ENCODE measurements around the gene RAB28.

The RAB28 gene

DNA sequence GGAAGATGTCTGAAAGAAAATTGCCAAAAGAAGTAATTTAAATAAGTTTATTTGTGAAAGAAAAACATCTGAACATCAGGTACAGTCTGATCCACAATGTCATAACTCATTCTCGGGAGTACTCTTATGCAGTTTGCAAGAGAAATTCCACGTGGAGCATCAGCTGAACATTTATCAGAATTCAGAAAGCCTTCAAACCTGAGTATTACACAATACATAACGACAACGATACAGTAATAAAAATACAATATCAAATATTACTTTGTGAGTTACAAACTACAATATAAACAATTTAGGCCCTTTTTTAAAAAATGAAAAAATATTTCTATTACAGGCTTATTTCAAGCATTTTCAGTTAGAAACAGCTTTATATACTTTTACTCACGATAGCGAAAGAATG is 116.4 kb downstream of the RAB28 start:
- no peak for DNase-seq

DNA sequence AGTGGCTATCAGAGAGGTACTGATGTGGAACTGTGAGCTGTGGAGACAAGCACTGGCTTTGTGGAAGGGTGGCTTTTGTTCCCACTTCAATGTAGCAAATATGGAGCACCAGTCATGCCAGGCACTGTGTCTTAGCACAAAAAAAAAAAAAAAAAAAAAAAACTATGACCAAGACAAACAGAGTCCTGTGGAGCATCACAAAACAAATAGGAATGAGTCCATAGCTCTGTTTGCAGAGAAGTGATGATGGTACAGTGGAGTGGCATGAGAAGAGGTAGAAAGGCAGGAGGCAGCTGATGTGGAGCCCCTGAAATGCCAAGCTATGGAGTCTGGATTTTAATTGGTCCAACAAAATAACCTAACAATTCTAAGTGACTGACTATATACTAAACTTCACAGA is 116.9 kb downstream of the RAB28 start:
- DNase-seq, result no peak

DNA sequence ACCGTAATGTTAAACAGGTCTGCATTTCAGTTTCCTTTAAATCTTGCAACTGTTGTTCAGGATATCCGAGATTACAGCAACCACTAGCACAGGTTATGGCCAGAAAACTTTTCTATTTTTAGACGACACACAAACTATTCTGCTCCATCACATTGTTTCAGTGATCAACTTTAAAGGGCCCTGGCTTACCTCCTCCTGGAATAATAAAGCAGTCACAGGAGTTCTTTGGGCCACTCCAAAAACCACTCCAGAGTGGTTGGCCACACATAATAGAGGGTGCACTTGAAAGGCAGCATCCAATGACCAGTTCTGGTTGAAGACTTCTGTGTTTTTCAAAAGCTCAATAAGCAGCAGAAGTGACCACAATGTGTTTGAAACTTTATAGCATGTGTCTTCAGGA is 118.9 kb downstream of the RAB28 start:
- no peak for DNase-seq

DNA sequence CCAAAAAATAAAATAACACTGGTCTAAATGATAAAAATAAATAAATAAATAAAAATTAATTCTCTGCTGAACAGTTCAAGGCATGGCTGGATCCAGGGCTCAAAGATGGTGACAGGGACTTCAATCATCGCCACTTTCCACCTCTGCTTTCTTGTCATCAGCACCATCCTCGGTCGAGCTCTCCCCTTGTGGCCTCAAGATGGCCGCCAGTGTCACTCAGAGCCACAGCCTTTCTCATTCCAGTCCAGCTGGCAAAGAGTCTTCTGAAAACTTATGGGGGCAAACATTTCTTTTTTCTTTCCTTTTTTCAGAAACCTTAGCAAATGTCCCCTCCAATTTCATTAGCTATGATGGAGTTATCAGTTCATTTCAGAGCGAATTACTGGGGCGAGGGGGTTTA is 119.5 kb downstream of the RAB28 start:
- no peak for DNase-seq

DNA sequence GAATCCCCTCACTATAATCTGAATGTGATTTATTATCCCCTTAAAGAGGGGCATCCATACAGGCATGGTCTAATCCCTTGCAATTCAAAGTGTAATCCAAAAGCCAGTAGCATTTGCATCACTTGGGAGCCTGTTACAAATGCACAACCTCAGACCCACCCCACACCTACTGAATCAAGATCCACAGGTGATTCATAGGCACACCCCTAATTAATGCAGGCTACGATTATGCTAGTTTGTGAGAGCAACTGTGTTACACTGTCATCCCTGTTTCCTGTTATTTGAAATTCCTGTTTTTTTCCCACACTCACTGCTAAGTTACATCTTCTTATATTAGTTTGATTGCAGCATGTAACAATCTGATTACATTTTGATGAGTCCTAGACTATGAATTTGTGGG is 120.0 kb downstream of the RAB28 start:
- DNase-seq, result no peak

DNA sequence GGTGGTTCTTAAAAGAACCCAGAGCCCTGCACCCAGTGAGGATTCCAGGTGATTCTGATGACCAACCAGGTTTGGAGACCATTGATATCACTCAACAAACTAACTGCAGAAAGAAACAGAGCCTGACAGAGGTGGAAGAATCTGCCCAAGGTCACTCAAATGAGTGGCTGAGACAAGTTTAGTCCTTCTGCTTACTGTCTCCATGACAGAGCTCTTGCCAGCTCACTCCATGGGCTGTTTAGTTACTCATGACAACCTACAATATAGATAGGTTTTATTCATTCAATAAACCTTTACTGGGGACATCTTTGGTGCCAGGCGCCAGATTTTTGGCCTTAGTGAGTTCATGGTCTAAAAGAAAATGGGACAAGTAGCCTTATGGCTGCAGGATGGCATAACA is 124.3 kb downstream of the RAB28 start:
- no peak for DNase-seq

DNA sequence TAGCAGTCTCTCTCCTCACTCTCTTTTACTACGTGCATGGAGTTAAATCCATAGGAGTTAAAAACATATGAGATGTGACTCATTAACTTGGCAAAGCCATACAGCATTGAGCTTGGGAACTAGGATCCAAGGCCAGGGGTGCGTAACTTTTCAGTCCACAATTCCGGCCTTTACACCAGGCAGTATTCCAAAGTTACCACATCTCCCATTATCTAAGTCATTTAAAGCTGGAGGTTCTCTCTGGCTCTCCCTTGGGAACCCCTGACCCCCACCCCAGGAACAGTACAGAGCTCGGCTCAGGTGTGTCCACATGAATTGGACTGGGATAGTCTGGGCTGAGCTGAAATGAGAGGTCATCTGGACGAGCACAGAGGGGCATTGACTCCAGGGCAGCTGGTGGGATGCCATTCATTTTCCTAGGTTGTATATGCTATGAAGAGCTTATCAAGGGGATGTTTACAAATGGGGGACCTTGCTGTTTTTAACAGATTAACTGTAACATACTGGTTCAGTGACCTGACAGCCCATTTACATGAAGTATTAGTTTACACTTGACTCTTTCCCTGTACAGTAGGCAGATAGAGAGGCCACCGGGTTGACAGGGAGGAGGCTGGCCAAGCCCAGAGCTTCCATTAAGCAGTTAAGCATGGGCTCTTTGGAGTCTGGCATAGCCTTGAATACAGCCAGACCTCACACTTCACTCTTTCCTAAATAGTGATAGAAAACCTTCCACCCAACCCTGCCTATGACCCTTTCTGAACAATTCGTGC is 128.8 kb downstream of the RAB28 start:
- no peak for DNase-seq

DNA sequence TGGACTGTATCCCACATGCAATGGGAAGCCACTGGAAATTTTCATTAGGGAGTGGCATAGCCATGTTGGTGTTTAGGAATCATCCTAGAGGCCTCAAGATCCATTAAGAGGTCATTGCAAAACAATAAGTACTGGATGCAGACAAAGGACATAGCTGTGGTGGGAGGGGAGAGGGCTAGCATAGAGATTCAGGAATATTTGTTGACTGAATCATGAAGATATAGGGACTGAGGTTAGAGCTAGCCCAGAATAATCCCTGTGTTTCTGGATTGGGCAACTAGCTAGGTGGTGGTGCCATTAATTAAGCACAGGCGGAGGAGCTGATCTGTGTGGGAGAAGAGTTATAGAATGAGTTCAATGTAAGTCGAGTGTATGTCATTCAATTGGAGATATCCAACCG is 135.0 kb downstream of the RAB28 start:
- no peak for DNase-seq

DNA sequence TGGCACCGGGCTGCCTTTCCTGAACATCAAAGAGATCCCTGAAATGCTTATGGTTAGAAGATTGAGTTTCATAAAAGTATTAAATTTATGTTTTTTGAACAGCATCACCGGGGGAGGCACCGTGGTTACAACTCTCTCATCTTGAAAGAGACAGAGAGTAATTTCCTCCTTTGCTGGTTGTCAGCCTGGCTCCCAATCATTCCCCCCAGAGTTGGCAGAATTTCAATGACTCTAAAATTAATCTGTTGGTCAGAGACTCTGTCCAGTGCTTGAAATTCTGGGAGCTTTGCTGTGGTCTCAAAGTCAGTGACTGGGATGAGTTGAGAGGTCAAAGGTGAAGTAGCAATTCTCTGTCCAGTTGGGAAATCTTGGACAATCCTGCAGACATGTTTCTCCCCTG is 135.9 kb downstream of the RAB28 start:
- no peak for DNase-seq

DNA sequence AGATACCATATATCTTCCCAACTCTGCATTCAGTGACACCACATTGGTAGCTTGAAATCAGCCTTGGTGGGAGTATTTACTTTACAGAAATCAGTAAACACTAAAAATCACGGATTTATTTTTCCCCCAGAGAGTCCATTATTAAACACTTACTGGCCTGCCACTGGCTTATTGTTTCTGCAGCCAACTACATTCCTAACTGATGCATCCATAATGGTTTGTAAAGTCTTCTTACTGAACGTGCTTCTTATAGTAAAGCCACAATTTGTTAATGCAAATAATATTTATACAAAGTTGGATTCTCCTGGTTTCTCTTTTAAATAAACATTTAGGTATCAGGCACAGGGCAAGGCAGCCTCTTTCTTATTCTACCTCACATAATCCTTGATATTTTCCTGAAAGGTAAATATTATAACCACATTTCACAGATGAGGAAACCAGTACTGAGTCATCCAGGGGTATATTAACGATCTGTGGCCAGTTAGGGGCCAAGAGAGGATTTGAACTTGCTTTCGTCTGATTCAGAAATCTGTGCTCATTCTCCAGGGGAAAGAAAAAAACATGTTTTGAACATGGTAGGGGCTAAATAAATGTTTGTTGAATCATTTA is 136.5 kb downstream of the RAB28 start:
- no peak for DNase-seq

DNA sequence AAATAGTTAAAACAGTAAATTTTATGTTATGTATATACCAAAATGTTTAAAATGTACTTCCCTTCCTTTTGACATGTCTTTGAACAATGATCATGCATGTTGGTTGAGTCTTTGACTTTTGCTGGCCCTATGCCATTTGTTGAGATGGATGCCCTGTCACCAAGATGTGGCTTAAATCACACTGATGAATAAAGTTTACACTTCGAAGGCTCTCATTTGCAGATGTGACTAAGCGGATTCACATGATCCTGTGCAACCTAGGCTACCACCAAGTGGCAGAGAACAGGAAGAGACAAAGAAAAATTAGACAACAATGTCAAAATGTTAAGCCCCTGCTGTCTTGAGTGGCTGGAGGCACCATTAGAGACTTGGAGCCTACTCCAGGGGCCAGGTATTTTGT is 139.9 kb downstream of the RAB28 start:
- no peak for DNase-seq

DNA sequence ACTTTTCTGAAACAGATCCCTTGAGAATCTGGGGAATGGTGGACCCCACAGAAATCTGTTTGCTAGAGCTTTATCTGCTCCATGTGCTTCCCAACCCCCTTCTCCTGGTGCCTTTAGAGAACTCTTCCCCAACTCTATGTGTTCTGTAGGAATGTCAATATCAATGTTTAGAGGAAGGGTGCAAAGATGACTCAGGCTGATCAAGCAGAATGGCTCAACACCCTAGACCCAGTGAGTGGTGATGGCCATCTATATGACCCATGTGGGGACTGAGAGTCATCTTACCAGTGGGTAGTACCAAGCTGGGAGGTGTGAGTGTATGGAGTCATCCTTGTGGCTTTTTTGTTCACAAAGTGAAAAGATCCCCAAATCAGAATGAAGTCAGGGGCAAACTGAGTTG is 143.5 kb downstream of the RAB28 start:
- DNase-seq, result no peak

DNA sequence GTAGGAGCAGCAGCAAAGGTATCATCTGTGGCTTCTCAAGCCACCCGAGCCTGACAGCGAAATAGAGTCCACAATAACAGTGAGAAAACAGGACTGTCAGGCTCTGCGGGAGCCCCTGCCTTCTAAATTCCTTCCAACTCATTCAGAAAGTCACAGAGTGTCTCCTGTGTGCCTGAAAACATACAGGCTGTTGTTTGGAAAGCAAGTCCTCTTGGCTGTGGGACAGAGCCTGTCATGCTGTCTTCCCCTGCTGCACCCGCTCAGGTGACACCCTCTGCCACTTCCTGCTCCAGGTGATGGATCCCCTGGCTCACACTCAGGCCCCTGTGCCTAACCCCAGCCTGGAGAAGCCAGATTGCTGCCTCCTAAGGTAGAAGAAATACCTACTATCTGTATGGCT is 152.3 kb downstream of the RAB28 start:
- no peak for DNase-seq

DNA sequence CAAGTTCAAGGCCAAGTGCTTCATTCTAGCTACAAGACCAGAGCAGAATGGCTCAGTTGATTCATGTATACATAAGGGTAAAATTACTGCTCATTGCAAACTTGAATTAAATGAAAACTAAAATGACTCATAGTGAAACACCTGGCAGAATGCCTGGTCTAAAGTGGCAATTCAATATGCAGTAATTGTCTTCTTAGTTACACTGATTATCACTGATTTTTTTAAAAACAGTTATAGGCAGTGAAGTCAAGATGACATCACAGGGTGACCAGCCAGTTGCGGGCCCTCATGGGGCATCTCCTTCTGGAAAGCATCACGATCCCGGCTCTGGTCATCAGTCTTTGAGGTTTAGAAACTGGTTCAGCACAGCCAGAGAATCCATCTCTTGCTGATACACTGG is 154.2 kb downstream of the RAB28 start:
- no peak for DNase-seq

DNA sequence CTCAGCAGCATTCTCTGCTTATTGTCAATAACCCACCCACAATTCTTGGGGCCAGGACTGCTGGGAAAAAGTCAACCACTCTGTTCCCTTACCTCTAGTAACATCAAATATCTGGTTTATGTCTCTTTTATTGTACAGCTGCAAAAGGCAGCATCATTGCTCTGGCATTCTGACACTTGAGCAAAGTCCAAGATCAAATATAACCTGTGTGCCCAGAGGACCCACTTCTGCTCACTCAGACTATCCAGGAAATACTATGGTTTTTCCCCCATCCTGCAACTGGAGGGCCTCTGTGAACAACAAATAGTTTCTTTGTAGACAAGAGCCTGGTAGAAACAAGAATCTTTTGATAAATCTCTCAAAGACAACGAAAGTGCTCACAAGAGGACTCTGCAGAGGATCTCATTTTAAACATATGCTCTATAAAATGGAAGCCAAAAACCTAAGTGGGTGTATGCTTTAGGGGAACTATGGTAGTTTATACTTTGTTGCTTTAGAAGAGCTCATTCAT is 154.7 kb downstream of the RAB28 start:
- DNase-seq, result no peak

DNA sequence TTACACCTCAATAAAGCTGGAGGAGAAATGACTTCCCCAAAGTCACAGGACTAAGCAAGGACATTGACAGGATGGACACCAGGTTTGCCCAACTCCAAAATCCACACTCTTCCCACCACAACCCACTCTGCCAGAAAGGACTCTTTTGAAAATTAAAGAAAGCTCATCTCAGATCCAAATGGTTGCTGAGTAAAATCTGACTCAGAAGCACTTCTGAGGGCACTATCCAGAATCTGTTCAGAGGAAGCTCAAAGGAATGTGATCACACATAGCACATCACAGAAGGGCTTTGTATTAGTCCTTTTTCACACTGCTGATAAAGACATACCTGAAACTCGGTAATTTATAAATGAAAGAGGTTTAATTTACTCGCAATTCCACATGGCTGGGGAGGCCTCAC is 155.5 kb downstream of the RAB28 start:
- DNase-seq, result no peak

DNA sequence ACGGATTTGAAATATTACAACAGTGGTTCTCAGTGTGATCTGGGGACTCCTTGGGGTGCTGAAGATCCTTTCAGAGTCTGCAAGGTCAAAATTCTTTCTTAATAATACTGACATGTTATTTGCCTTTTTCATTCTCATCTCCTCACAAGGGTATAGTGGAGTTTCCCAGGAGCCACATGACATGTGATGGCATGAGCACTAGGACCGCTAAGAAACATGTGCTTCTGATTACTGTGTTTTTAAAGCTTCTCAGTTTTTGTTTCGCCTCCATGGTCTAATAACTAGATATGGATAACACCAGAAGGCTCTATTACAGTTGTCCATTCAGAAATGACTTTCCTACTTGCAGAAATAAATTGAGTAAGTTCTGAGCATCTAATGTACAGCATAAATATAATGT is 156.1 kb downstream of the RAB28 start:
- DNase-seq, result no peak

DNA sequence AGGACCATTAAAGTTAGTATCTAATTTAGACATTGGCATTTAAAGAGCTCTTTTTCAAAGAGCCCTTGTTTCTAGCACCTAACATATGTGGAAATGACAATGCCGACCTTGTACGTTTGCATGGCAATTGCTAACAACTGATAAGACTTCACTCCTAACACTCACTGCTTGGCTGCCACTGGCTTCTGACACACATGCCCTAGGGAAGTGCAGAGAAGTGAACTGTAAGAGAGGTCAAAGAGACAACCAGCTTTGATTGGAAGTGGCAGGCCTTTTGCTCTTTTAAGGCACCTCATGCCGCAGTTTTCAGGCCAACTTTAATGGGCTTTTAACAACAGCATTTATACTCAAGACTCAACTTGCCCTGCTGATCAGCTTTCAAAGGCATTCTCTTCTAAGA is 158.4 kb downstream of the RAB28 start:
- DNase-seq, result no peak

DNA sequence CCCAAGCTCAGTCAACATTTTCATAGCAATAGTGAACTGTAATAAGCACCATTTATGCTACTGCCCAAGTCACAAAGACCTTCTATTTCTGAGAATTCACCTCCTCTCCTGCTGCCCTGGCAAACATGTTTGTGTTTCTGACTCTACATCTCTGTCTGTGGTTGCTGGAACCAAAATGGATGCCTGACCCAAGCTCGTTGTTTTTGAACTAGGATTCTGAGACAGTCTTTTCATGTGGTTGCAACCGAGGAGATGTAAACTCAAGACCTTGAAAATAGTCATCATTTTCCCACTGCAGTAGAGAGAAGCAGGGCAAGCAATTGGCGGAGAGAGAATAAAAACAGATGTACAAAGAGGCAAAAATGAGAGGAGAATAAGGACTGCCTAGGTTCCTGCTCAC is 160.2 kb downstream of the RAB28 start:
- no peak for DNase-seq

DNA sequence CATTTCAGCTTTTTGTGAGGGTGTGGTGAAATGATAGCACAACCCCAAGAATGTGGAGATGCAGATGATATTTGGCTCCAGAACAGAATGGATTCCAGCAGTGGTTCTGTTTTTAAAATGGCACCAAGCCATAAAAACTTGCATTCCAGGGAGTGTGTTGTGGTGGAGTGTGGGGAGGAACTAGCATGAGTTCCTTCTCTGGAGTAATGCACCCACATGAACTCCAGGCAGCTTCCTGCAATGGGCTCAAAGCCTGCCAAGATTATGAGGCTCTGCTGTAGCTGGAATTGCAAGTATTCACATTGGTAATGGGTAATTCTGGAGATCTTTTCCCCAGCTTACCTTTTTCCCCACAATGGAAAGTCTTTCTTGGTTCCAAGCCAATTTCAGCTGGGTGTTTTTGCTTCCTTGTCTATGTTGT is 161.4 kb downstream of the RAB28 start:
- no peak for DNase-seq

Measured in CD4-positive, alpha-beta T cell treated with Interleukin-4 for 4 hours (primary cell).